OCI-LY7 (cell line): Measurements from ENCODE around the gene CRACR2B. TPM values are rescaled to one million over a fixed set of nuclear protein-coding genes. Genes with fewer than 3 reads are reported as not detected.

Experiments used
- BruUV-seq: library from RNA; stranded (reverse); fragments of 400-500 nt; replicated peaks from 2 replicates; lab custom pipeline; 2021; lab: Mats Ljungman, UMichigan
- CTCF ChIA-PET: fragments of 300-600 bp; sonication (Branson Sonifier 250); formaldehyde crosslinking; loops from one replicate; lab custom pipeline; 2022; ENCODE audit warnings: antibody characterized with exemption; ENCODE audit not compliant: unreplicated experiment; lab: Charles Lee
- POLR2A ChIA-PET: fragments of 300-600 bp; sonication (Branson Sonifier 250); formaldehyde crosslinking; loops from one replicate; lab custom pipeline; 2022; ENCODE audit warnings: antibody characterized with exemption; lab: Charles Lee
- DNase-seq: peaks from one replicate; pipeline ENCODE4 v3.0.0-alpha.2; 2015; ENCODE audit warnings: low spot score
- H2AFZ ChIP-seq: fragments of 200-600 bp; sonication (generic), shearing (Covaris generic); 2 replicates; pipeline ENCODE4 v1.6.1; 2014; ENCODE audit warnings: mild to moderate bottlenecking, antibody characterized with exemption, low read length, moderate library complexity
- H3K27ac ChIP-seq: fragments of 200-600 bp; sonication (generic); 2 replicates; pipeline ENCODE4 v1.5.1; 2014; ENCODE audit warnings: mixed run types, low read depth, mild to moderate bottlenecking, moderate library complexity, low read length, inconsistent platforms; ENCODE audit not compliant: poor library complexity, severe bottlenecking
- H3K36me3 ChIP-seq: fragments of 200-600 bp; sonication (generic); 2 replicates; pipeline ENCODE4 v1.6.1; 2014; ENCODE audit warnings: mild to moderate bottlenecking, antibody characterized with exemption, low read length, moderate library complexity, mixed read lengths; ENCODE audit not compliant: insufficient read depth
- H3K4me1 ChIP-seq: fragments of 200-600 bp; sonication (generic); 2 replicates; pipeline ENCODE4 v1.5.1; 2014; ENCODE audit warnings: mild to moderate bottlenecking, low read length; ENCODE audit not compliant: insufficient read depth, poor library complexity, severe bottlenecking
- H3K4me2 ChIP-seq: fragments of 200-600 bp; sonication (generic); 2 replicates; pipeline ENCODE4 v1.6.1; 2014; ENCODE audit warnings: mild to moderate bottlenecking, low read length
- H3K4me3 ChIP-seq: fragments of 200-600 bp; sonication (generic); 2 replicates; pipeline ENCODE4 v1.5.1; 2014; ENCODE audit warnings: mild to moderate bottlenecking, low read depth, low read length; ENCODE audit not compliant: poor library complexity, severe bottlenecking
- H3K79me2 ChIP-seq: fragments of 200-600 bp; sonication (generic); 2 replicates; pipeline ENCODE4 v1.6.1; 2016; ENCODE audit warnings: low read depth, mild to moderate bottlenecking, low read length, moderate library complexity, mixed read lengths; ENCODE audit not compliant: insufficient read depth
- H3K9me2 ChIP-seq: fragments of 200-600 bp; sonication (generic); 2 replicates; pipeline ENCODE4 v1.6.1; 2016; ENCODE audit warnings: mild to moderate bottlenecking, low read length, mixed read lengths; ENCODE audit not compliant: insufficient read depth
- H3K9me3 ChIP-seq: fragments of 200-600 bp; sonication (generic); 2 replicates; pipeline ENCODE4 v1.6.1; 2014; ENCODE audit warnings: mild to moderate bottlenecking, mixed run types, low read length, mixed read lengths
- H4K20me1 ChIP-seq: fragments of 200-600 bp; sonication (generic); 2 replicates; pipeline ENCODE4 v1.6.1; 2014; ENCODE audit warnings: mild to moderate bottlenecking, antibody characterized with exemption, low read length, moderate library complexity, mixed read lengths; ENCODE audit not compliant: insufficient read depth
- EZH2phosphoT487 ChIP-seq: fragments of 200-600 bp; sonication (generic); IDR thresholded peaks from 2 replicates; pipeline ENCODE4 v1.6.1; 2018; ENCODE audit warnings: low read depth, borderline replicate concordance, mild to moderate bottlenecking, mixed run types, antibody characterized with exemption, low read length, moderate library complexity, mixed read lengths
- intact Hi-C: fragments of 100-400 bp; cut with micrococcal nuclease; formaldehyde crosslinking; loops from one replicate; pipeline ENCODE4 v1.10.0; 2022; ENCODE audit not compliant: unreplicated experiment
- total RNA-seq, 2 experiments: library from RNA; depleted of rRNA in 1 of 2; stranded (reverse); fragments of >200 nt in 1 of 2; shearing (Covaris generic) in 1 of 2; gene quantifications; 2 replicates each; pipeline ENCODE4 v1.2.3, GENCODE V29; 2014 to 2022
- TF ChIP-seq, protein P1 (sequence below): fragments of 200-600 bp; sonication (generic); conservative IDR thresholded peaks from 2 replicates; pipeline ENCODE4 v1.5.1; 2014; ENCODE audit warnings: mild to moderate bottlenecking, antibody characterized with exemption, low read length, moderate library complexity, mixed read lengths

CRACR2B gene
- total RNA-seq, 2 experiments from 2014 or later = 2.8 to 20.1 TPM

DNA sequence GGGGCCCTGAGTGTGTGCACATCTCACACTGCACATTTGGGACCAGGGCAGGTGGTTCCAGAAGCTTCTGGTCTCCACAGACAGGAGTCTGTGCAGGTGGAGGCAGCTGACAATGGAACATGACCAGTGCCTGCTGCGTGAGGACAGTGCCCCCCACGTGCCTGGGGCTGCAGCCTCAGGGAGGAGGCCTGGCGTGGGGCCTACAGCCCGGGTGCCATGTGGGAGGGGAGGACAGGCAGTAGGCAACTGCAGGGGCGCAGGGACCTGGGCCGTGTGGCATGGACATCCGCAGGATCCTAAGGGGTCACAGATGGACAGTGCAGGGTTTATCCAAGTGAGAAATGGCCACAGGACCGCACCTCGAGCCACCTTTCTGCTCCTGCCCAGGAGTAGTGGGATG is 43.8 kb downstream of the CRACR2B start:
- no peak overlapping the region for H3K4me2 ChIP-seq
- no peak overlapping the region for H3K4me3 ChIP-seq
- intact Hi-C loops = no loop called here
- H3K9me2 ChIP-seq = no peaks in the 10 kb centered on the region
- no TSS peak for BruUV-seq
- POLR2A ChIA-PET = no interaction called here
- H3K9me3 ChIP-seq = no peaks in the 10 kb centered on the region
- CTCF ChIA-PET = no interaction called here
- no peaks in the 10 kb centered on the region for H3K79me2 ChIP-seq
- no peaks in the 10 kb centered on the region for H4K20me1 ChIP-seq
- no peaks in the 10 kb centered on the region for H3K4me1 ChIP-seq
- H3K27ac ChIP-seq = no peak overlapping the region
- H3K36me3 ChIP-seq = peaks cover 5% of the 10 kb centered on the region; the same call in 1 of the 2 replicates
- TF ChIP-seq, protein P1, sequence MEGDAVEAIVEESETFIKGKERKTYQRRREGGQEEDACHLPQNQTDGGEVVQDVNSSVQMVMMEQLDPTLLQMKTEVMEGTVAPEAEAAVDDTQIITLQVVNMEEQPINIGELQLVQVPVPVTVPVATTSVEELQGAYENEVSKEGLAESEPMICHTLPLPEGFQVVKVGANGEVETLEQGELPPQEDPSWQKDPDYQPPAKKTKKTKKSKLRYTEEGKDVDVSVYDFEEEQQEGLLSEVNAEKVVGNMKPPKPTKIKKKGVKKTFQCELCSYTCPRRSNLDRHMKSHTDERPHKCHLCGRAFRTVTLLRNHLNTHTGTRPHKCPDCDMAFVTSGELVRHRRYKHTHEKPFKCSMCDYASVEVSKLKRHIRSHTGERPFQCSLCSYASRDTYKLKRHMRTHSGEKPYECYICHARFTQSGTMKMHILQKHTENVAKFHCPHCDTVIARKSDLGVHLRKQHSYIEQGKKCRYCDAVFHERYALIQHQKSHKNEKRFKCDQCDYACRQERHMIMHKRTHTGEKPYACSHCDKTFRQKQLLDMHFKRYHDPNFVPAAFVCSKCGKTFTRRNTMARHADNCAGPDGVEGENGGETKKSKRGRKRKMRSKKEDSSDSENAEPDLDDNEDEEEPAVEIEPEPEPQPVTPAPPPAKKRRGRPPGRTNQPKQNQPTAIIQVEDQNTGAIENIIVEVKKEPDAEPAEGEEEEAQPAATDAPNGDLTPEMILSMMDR = no peak
- TF ChIP-seq EZH2phosphoT487 = no peak
- H2AFZ ChIP-seq = no peak overlapping the region
- no peak for DNase-seq

- Histone ChIP-seq H3K4me2 (no peak overlapping the region), H3K4me1 (no peaks in the 10 kb centered on the region), H3K9me3 (no peaks in the 10 kb centered on the region), H2AFZ (no peak overlapping the region), H3K4me3 (no peak overlapping the region), H3K36me3 (peaks cover 6% of the 10 kb centered on the region; the same call in 1 of the 2 replicates), H3K27ac (no peak overlapping the region), H4K20me1 (no peaks in the 10 kb centered on the region), H3K79me2 (no peaks in the 10 kb centered on the region), H3K9me2 (no peaks in the 10 kb centered on the region)
- intact Hi-C loops = no loop called here
- BruUV-seq = no TSS peak
- ChIA-PET POLR2A (interaction anchor here (0.6 kb wide), 1 partner anchor 83 kb away, joined by 3 read pairs; the partner anchor contains the start of gene CEND1), CTCF (no interaction called here)
- no peak for DNase-seq
- TF ChIP-seq, protein P1 = no peak
- no peak for TF ChIP-seq EZH2phosphoT487
Measured at GRCh38 chr11:872799-873198, 45.1 kb downstream of the CRACR2B start.

- Histone ChIP-seq H3K27ac (no peak overlapping the region), H3K79me2 (no peaks in the 10 kb centered on the region), H3K36me3 (peaks cover 9% of the 10 kb centered on the region; the same call in 1 of the 2 replicates), H3K4me3 (no peak overlapping the region), H3K9me2 (no peaks in the 10 kb centered on the region), H3K9me3 (no peaks in the 10 kb centered on the region), H3K4me1 (no peaks in the 10 kb centered on the region), H2AFZ (no peak overlapping the region), H4K20me1 (no peaks in the 10 kb centered on the region), H3K4me2 (no peak overlapping the region)
- ChIA-PET POLR2A (no interaction called here), CTCF (no interaction called here)
- TF ChIP-seq EZH2phosphoT487 = no peak
- no peak for DNase-seq
- intact Hi-C loops = no loop called here
- BruUV-seq = no TSS peak
Measured at GRCh38 chr11:873706-874105, 46.0 kb downstream of the CRACR2B start.
